HG03103 (cell line): ENCODE measurements around the gene CPB2.

ENCODE experiments used
- ATAC-seq: cut with Tn5 transposase; IDR thresholded peaks from one replicate; pipeline ENCODE4 v1.9.1; 2021; ENCODE audit warnings: low read depth; ENCODE audit not compliant: unreplicated experiment

The CPB2 gene

GRCh38 chr13:46053162-46054012 is 51.4 kb downstream of the CPB2 start:
- ATAC-seq, result no peak

DNA sequence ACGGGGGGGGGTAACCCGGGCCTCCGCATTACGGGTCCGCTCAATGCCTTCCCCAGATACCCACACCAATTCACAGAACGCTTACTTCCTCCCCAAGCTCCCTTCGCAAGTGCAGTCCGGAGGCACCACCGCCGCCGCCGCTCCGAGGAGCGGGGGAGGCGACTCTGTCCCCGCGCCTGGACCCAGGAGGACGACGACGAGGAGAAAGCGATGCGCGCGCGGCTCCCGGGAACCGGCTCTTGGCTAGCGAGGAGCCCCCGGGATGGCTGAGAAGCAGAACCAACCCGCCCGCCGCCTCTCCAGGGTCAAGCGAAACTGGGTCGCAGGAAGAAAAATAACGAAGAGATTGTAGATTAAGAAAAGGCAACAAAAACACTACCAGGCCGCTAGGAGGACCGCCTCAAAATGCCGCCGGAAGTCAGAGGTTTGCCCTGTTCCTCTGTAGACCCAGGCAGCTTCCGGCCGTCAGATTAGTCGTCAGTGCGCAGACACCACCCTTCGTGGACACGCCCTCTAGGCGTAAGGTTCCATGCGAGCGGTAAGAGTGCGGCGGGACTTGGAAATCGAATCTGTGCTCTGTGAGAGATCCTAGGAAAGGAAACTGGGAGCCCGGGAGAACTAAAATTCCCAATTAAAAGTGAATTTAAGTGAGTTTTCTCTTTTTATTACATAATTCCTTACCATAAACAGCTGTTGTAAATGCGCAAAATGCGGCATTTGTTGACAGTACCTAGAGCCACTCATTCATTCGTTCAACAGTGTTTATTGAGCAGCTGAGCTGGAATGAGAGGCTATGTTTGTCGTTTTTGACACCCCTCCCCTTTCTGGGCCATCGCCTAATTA is 52.3 kb downstream of the CPB2 start, which contains the start of gene ZC3H13:
ZC3H13 (minus strand) TSS at position 428 of the 843 bp plus-strand sequence. CDS start 7,239 bp downstream, outside the sequence.
- peak; percentile 99 for ATAC-seq

GRCh38 chr13:46051968-46052318 is 52.9 kb downstream of the CPB2 start:
- no peak for ATAC-seq

DNA sequence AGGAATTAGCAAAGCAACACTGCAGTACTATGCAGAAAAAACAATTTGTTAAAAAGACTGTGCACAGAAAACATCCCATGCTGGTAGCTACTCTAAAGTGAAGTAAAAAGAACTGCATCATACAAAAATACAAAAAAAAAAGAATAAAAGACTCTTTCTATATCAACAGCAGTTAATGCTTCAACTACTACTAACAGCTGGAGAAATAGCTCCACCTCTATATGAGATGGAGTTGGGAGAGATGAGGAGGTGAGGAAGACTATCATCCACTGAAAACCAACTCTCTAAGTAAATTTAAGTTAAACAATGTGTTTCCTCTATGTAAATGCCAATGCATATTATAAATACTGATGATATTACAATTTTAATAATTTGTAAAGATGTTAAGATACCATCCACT is 54.1 kb downstream of the CPB2 start:
- no peak for ATAC-seq

- no peak for ATAC-seq
These were observed 59.4 kb downstream of the CPB2 start for GRCh38 chr13:46045424-46045823.

DNA sequence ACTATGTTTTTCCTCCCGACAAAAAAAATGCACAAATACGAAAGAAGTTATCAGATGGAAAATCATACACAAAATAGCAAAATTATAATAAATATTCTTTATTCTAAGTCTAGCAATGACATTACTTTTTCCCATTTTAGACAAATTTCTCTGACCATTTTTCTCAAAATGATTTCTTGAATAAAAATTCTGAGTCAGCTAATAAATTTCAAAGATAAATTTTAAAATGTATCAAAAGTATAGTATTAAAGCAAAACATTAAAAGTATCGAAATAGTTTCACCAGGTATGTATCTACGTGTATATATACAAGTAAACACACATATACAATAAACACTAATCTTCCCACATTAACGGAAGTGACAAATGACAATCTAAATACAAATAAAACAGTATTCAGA is 61.2 kb downstream of the CPB2 start:
- ATAC-seq, result no peak

- ATAC-seq, result no peak
These were observed 63.4 kb downstream of the CPB2 start for GRCh38 chr13:46041419-46041839.

DNA sequence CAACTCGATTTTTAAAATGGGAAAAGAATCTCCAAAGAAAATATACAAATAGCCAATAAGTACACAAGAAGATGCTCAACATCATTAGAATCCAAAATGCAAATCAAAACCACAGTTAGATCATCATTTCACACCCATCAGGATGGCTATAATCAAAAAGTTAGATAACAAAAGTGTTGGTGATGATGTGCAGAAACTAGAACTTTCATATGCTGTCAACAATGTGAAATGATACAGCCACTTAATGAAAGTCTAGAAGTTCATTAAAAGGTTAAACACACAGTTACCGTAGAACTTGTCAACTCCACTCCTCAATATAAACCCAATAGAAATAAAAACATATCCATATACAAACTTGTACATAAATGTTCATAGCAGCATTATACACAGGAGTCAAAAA is 64.1 kb downstream of the CPB2 start:
- no peak for ATAC-seq

DNA sequence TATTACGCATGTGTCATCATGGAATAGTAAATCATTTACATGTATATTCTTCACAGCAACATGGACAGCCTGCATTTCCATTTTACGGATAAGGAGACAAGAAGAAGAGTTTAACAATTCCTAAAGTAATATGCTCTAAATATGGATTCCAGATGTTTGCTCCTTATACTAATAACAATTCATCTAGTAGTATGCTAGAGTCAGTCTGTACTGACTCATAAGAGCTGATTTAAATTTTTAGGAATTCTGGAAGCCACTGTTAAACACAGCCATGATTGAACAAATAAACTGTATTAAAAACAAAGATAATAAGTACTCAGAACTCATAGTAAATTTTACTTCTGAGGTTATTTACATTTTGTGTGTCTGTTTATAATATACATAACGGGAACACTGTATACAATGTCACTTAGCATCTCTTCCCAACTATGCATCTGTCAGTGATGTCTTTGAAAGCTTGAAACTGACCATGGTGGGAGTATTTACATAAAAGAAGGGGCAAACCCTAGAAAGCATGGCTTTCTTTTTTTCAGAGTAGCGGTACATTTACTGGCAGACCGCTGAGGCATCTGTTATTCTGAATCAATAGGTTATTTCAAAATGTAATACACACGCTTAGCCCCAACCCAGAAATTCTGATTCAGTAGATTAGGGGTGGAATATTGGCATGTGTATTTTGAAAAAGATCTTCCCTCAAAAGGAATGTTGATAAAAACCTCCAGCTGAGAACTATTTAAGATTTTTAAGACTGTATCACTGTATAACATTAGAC is 65.2 kb downstream of the CPB2 start:
- ATAC-seq, result no peak

DNA sequence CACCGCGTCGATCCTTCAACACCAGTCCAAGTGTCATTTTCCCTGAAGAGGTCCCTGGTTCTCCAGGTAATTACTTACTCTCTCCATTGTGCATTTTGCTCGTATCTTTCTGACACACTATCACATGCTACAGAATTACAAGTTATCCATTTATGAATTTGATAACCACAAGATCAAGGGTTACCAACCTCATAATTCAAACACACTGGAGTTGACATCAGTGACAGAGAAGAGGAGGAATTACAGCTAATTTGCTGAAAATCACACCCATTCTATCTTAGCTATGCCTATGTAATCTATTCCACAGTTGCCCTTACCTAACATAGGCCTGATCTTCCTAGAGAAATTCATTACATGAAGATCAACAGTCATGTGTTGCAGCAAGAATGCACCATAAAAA is 66.5 kb downstream of the CPB2 start:
- no peak for ATAC-seq

DNA sequence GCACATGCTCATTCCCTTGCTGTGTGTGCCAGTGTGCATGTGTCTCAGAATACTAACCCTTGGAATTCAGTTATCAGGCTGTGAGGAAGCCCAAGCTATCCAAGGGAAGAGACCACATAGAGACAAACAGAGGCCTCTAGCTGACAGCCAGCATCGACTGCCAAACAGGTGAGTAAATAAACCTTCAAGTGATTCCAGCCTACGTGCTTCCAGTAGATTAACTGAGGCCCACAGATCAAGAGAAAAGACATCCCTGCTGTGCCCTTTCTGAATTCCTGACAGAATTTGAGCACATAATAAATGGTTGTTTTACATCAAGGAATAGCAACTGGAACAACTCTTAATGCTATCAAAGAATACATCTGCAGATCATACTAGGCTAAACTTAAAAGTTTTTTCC is 69.8 kb downstream of the CPB2 start:
- no peak for ATAC-seq

GRCh38 chr13:46032341-46032740 is 72.5 kb downstream of the CPB2 start:
- ATAC-seq, result no peak

DNA sequence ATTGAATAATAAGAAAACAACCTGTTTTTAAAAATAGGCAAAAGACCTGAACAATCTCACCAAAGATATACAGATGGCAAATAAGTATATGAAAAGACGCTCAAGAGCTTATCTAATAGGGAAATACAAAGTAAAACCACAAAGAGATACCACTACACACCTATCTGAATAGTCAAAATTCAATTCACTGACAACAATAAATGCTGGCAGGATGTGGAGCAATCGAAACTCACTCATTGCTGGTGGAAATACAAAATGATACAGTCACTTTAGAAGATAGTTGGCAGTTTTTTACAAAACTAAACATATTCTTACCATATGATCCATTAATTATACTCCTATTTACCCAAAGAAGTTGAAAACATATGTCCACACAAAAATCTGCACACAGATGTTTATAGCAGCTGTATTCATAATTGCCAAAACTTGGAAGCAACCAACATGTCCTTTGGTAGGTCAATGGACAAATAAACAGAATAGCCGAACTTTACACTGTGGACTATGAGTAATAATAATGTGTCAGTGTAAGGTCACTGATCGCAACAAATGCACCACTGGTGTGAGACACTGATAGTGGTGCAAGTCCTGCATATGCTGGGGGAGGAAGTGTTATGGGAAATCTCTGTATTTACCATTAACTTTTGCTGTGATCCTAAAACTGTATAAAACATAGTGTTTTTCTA is 73.1 kb downstream of the CPB2 start:
- ATAC-seq, result no peak

DNA sequence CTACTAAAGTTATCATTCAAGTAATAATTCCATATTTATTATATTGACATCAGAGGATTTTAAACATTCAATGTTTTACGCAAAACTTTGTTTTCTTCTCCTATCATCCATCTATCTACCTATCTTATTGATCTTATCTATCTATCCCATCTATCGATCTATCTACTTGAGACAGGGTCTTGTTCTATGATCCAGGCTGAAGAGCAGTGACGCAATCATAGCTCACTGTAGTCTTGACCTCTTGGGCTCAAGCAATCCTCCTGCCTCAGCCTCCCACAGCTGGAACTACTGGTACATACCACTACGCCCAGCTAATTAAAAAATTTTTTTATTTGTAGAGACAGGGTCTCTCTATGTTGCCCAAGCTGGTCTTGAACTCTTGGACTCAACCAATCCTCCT is 79.7 kb downstream of the CPB2 start:
- ATAC-seq, result no peak

GRCh38 chr13:46022481-46022880 is 82.4 kb downstream of the CPB2 start:
- ATAC-seq, result no peak

DNA sequence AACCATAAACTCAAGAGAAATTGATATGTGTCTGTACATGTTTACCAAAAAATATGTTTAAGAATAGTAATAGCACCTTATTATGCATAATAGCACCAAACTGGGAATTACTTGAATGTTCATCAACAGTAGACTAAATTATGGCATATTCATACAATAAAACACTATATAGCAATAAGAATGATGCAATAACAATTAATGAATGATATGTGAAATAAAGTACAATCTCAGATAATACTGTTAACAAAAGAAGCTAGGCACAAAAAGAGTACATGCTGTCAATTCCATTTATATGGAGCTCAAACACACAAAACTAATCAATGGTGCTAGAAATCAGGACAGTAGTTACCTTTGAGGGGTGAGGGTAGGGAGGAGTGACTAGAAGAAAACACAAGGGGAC is 88.6 kb downstream of the CPB2 start:
- ATAC-seq, result no peak

GRCh38 chr13:46015366-46015765 is 89.5 kb downstream of the CPB2 start:
- ATAC-seq, result no peak

DNA sequence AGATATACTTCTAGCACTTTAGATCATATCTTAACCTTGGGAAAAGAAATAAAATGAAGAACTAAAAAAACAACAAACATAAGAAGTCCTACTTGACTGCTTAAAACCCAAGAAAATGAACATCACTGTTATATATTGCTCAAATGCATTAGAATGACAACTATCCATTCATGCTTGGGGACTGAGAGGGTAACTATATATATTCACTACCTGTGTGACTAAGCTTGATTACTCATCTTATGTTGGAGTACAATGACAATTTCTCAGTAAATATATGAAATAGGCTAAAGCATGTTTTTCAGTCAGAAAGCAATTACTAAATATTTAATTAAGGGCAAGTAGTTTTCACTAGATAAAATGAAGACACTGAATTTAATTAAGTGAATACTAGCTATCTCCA is 92.4 kb downstream of the CPB2 start:
- no peak for ATAC-seq

- ATAC-seq, result no peak
These were observed 94.7 kb downstream of the CPB2 start for GRCh38 chr13:46010148-46010547.

GRCh38 chr13:46008631-46009030 is 96.2 kb downstream of the CPB2 start:
- no peak for ATAC-seq
